GM18498 (cell line): ENCODE results near the gene RNASE1.
"Not testable (repeated sequence)": the region's sequence is repeated elsewhere in the genome, so short reads cannot be mapped to it uniquely, and the experiment has no call there.

ENCODE experiments used
- ATAC-seq: cut with Tn5 transposase; IDR thresholded peaks from one replicate; pipeline ENCODE4 v1.9.1; 2021; ENCODE audit warnings: mild to moderate bottlenecking, moderate library complexity; ENCODE audit not compliant: unreplicated experiment

The RNASE1 gene

DNA sequence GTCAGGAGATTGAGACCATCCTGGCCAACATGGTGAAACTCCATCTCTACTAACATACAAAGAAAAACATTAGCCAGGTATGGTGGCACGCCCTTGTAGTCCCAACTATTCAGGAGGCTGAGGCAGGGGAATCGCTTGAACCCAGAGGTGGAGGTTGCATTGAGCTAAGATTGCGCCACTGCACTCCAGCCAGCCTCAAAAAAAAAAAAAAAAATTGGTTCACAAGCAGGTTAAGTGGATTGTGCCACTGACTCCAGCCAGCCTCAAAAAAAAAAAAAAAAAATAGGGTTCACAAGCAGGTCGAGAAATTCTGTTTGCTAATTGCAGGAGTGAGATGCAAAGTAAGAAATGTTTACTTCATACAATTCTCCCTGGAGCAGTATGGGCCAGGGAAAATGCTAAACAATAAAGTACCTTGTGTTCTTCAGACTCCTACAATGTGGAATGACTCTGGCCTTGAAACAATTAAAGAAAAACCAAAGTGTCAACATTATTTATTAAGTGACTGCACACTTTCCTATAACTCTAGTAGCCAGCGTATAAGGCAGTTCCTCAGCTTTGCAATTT, 28.3 kb downstream of the RNASE1 start:
- no peak for ATAC-seq

GRCh38 chr14:20772650-20773049, 30.0 kb downstream of the RNASE1 start:
- no peak for ATAC-seq

DNA sequence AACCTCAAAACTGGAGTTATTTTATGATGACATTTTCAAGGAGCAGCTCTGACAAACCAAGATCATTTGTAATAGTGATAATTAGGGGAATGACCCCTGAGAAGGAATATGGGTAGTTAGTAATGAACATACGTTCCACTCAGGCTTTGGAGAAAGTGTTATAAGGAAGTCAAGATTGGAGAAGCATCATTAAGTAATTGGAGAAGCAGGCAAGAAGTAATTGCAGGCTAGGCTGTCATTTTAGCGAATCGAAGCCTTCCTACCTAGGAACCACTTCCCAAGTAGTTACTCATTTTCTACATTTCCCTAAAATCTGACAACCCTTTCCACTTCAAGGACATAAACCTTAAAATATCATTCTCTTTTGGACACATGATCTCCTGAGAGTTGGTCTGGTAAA, 33.2 kb downstream of the RNASE1 start:
- ATAC-seq, result no peak

GRCh38 chr14:20768593-20768892, 34.1 kb downstream of the RNASE1 start:
- no peak for ATAC-seq

DNA sequence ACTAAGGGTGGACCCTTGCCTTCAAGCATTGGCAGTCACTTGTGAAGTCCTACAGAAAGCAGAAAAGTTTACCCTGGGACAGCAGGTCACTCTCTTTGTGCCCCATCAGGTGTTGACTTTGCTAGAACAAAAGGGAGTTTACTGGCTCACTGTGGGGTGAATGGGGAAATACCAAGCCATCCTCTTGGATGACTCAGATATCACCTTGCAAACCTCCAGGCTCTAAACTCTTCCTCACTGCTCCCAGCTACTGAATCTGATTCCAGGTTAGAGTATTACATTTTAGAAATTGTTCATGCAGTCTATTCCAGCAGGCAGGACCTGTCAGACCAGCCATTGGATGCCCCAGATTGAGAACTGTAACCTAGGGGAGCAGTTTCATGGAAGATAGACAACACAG, 41.7 kb downstream of the RNASE1 start:
- no peak for ATAC-seq

DNA sequence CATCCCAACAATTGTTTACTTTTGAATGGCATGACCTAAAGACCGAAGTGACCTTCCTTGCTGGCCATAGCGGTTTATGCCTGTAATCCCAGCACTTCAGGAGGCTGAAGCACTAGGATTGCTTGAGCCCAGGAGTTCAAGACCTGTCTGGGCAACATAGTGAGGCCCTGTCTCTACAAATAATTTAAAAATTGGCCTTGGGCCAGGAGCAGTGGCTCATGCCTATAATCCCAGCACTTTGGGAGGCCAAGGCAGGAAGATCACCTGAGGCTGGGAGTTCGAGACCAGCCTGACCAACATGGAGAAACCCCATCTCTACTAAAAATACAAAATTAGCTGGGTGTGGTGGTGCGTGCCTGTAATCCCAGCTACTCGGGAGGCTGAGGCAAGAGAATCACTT, 43.2 kb downstream of the RNASE1 start:
- not testable (repeated sequence) for ATAC-seq

GRCh38 chr14:20757965-20758364, 44.7 kb downstream of the RNASE1 start:
- ATAC-seq, result no peak

- no peak for ATAC-seq
Measured at GRCh38 chr14:20755037-20755436, 47.6 kb downstream of the RNASE1 start.

DNA sequence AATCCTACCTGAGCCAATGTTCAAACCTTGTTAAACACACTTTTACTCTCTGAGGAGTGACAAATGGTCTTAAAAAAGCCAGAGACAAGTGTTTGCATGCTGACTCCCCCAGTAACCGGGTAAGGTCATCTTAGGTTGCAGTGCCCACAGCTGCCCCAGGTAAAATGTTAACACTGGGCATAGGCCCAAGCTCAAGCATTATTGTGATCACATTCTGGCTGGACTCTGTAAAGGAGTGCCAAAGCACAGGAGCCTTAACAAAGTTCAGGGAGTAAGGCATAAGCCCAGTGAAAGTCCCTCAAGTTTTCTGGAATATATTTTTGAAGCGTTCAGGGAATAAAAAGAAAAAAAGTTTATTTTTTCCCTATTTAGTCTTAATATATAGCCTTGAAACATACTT, 48.3 kb downstream of the RNASE1 start:
- ATAC-seq, result no peak

- ATAC-seq, result no peak
Measured at GRCh38 chr14:20751963-20752562, 50.6 kb downstream of the RNASE1 start.
